HG03135 (cell line): Measurements from ENCODE around the gene HDDC2.
"Not testable (repeated sequence)": the region's sequence is repeated elsewhere in the genome, so short reads cannot be mapped to it uniquely, and the experiment has no call there.

Source experiments
- ATAC-seq: cut with Tn5 transposase; IDR thresholded peaks from one replicate; pipeline ENCODE4 v1.9.1; 2021; ENCODE audit warnings: mild to moderate bottlenecking, moderate library complexity; ENCODE audit not compliant: unreplicated experiment

Gene HDDC2

DNA sequence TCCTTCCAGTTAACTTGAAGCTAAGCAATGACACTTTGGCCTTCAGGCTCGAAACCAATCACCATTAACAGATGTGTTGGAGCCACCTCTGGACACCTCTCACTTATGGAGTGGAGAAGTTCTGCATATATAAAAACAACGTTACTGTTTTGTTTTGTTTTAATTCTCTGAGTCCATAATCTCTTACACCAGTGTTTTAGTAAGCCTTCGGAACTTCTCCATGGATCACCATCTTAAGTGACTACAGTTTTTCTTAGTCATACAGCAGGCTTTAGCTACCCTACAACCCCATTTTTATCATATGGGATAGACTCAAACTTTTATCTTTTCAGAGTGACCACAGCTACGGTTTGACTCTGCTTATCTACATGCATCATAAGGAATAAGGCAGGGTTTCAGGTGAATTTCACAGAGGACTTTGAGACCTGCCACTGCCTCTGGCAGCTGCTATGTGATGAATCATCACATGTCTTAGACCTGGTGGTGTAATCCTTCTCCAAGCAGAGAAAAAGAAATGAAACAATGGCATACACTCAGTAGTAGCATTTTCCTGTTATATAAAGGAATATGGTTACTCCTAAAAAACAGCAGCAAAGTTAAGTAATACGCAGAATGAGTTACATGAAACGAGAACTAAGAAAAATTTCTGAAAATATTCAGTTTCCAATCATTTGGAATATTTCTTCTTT, 5.5 kb upstream of the HDDC2 start:
- ATAC-seq: no peak

DNA sequence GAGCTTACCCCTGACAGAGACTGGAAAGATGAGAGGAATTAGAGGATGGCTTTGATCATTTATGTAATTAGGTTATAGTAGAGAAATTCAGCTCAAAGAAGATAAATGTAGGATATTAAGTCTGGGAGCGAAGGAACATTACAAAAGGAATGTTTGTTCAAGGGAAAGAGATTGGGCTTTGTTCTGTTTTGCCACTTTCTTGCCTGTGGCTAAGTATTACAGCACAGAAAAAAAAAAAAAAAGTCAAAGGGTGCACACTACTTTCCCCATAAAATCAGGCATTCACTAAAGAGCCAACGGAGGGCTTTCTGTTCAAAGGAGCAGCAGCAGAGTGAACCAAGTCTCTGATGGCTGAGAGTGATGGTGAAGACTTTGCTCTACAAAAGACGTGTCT, 5.0 kb upstream of the HDDC2 start:
- no peak for ATAC-seq

DNA sequence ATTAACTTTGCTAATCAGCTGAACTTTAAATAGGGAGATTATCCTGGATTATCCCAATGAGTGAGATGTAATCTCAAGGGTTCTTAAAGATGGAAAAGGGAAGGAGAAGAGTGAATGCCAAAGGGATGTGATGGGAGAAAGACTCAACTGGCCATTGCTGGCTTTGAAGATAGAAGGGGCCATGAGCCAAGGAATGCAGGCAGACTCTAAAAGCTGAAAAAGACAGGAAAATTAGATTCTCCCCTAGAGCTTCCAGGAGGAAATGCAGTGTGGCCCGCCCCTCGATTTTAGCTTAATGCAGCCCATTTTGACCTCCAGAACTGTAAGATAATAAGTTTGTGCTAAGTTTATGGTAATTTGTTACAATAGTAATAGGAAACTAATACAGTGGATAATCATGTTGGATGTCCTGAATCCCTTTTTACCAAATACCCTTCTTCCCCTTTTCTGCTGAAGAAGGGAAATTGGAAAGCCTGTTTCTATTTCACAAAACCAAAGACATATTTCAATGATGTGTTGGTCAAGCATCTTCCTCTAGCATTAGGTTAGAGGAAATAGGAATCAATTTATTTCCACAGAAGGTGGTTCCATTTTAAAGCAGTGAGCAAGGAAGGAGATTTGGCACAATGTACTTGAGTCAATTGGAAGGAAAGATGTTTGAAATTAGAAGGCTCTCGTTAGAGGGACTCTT, 3.3 kb upstream of the HDDC2 start:
- ATAC-seq: no peak

DNA sequence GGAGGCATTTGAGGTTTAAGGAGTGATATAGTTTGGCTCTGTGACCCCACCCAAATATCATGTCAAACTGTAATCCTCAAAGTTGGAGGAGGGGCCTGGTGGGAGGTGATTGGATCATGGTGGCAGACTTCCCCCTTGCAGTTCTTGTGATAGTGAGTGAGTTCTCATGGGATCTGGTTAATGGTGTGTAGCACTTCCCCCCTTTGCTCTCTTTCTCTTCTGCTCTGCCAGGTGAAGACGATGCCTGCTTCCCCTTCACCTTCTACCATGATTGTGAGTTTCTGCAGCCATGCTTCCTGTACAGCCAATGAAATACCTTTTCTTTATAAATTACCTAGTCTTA, 1.7 kb upstream of the HDDC2 start:
- ATAC-seq: no peak

DNA sequence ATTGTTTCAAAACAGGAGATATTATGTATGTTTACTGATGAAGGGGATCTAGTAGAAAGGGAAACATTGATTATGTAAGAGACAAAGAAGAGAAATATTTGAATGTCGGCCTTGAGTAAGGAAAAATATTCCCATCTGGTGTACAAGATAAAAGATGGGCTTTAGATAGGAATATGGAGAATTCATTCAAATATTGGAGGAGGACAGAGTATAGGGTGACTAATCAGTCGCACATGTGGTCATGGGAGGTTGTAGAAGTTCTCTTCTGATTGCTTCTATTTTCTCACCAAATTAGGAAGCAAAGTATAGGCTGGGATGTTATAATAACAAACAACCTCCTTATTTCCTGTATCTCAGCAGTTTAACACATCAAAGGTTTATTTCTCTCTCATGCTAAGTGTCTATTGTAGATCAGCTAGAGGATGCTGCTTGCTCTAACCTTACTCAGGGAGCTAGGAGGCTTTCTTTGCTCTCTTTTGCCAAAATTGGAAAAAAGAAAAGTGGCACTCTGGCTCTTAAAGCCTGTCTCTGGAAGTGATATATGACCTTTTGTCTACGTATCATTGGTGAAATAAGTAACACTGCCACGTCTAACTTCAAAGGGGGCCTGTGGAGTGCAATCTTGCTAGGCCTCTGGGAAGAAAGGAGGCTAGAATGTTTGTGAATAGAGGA, 1.2 kb upstream of the HDDC2 start:
- ATAC-seq: no peak

DNA sequence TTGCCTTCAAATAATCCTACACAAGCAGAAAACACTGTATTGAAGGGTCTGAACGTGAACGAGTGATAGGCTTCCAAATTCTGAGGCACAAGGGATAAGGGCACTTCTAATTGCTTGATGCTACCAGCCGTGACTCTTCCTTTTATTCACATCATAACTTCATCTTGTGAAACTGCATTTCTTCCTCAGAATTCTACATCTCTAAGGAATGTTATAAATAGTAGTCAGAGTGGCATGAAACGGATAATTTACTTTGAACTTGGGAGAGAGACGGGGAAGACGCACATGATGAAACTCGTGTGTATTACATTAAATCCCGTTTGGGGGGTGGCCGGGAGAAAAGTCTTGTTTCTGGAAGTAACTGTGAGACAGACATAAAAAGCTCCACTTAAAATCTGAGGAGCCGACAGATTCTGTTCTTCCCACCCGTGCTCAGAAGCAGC, 754 bp downstream of the HDDC2 start:
- ATAC-seq: no peak

DNA sequence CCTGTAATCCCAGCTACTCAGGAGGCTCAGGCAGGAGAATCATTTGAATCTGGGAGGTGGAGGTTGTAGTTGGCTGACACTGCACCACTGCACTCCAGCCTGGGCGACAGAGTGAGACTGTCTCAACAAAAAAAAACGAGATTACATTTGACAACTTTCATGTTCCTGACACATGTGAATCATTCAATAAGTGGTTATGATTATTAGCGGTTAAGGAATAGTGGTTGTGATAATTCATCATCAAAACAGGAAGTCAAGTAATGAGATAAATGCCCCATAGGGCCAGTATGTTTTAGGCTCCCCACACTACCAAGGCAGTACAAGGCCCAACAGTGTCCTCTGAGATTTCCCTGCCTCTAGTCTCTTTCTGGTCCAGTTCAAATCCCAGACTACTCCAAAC, 2.5 kb downstream of the HDDC2 start:
- ATAC-seq: no peak

DNA sequence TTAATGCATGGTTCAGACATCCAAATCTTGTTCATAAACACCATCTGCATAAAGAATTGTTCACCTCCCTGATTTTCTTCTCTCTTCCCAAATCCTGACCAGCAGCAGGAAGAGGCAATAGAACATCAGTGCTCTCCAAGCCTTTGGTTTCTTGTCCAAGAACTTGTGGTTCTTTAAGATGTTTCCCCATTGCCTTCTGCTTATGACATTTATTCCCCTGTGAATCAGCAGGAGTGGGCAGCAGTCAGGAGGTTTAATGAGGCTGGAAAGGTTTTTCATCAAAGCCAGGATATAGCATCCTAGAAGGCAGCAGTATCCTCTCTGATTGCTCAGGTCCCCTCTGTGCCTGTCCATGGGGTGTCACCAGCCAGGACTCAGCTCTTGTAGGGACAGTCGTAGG, 5.3 kb downstream of the HDDC2 start:
- no peak for ATAC-seq

DNA sequence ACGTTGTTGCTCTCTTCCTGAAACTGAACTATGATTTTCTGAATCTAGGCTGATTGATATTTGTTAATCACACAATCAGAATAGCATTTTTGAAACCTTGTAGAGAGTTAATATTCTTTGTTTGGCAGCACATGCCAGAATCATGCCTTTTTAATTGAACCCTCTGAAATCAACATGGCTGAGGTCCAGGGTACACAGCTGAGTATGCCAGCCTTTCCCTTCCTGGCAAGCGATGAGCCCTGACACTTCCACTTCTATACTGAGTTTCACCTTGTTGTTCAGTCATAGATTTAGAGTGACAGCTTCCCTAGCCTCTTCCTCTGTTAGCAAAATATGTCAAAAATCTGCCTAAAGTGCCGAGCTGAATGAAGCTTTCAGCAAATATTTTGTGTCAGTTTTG, 6.8 kb downstream of the HDDC2 start:
- no peak for ATAC-seq

DNA sequence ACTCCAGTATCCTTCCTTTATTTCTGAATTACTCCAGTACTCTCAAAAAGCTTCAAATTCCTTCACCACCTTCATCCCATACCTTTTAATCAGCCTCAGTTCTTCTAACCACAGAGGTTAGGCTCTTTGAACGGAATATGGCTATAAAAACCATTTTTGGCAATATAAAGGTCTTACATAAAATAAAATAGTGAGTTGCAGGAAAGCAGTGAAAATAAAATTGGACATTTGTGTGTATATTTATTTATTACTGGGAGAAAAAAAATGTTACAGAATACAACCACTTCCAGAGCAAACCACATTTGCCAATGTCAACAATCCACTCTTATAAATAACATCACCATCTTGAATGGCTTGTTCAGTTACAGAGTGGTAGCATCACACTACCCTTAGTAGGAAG, 7.7 kb downstream of the HDDC2 start:
- no peak for ATAC-seq

DNA sequence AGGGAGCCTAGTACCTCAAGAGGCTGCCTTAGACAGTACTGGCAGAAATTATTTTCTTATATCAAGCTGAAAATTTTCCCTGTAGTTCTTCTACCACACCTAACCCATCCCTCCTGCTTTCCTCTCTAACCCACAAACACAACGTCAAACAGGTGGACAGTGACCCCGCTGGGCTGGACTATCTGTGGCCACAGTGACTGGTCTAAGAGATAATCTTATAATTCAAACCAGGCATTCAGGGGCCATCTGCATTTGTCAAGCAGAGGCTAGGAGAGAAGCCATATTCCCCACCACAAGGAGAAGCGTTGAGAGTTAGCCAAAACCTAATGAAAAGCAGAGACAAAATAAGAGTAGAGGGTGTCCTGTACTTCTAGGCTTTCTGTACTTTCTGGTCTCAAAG, 8.2 kb downstream of the HDDC2 start:
- no peak for ATAC-seq

DNA sequence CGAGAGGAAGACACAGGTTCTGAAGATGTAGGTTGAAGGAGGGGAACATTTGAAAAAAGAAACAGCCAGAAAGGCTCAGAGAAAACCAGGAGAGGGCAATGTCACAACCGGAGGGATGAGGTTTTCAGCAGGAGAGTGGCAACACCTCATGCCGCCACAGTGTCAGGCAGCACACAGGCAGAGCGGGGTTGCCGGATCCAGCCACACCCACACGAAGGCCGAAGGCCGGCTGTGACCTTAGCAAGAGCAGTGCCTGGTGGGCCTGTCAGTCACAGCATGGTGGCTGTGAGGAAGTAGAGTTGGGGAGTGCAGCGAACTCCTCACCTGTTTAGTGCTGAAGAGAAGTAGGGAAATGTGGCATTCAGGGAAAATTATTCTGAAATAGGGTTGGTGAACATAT, 14.0 kb downstream of the HDDC2 start:
- no peak for ATAC-seq

DNA sequence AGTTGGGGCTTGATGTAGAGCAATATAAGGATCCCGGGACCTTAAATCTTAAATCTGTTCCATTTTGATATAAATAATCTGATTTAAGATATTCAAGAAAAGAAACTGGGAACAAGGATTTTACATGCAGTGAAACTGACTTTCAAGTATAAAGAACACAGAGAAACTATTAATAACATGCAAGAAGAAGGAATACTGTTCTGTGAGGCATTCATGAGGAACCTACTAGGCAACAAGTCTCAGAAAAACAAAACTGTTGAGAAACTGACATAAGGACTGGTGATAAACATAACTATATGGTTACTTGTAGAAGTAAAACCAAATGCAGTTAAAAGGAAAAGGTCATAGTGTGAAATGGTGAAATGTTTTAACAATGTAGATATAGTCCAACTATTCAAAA, 15.8 kb downstream of the HDDC2 start:
- no peak for ATAC-seq

DNA sequence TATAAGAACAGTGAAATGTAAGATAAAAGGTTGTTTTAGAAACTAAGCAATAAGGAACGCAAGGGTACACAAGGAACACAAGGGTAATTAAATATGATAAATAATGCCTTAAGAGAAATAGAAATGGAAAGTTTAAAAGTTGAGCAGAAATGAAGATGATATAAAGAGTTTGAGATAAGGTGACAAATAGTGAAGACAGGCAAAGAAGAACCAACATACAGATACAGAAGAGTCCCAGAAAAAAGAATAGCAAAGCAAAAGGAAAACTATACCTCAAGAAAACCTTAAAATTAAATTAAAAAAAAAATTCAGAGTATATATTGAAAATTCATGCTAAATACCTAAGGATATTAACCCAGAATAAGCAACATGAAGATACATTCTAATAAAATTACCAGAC, 16.4 kb downstream of the HDDC2 start:
- ATAC-seq: no peak

DNA sequence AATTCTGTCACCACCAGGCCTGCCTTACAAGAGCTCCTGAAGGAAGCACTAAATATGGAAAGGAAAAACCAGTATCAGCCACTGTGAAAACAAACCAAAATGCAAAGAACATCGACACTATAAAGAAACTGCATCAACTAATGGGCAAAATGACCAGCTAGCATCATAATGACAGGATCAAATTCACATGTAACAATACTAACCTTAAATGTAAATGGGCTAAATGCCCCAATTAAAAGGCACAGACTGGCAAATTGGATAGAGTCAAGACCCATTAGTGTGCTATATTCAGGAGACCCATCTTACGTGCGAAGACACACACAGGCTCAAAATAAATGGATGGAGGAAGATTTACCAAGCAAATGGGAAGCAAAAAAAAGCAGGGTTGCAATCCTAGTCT, 19.3 kb downstream of the HDDC2 start:
- not testable (repeated sequence) for ATAC-seq

DNA sequence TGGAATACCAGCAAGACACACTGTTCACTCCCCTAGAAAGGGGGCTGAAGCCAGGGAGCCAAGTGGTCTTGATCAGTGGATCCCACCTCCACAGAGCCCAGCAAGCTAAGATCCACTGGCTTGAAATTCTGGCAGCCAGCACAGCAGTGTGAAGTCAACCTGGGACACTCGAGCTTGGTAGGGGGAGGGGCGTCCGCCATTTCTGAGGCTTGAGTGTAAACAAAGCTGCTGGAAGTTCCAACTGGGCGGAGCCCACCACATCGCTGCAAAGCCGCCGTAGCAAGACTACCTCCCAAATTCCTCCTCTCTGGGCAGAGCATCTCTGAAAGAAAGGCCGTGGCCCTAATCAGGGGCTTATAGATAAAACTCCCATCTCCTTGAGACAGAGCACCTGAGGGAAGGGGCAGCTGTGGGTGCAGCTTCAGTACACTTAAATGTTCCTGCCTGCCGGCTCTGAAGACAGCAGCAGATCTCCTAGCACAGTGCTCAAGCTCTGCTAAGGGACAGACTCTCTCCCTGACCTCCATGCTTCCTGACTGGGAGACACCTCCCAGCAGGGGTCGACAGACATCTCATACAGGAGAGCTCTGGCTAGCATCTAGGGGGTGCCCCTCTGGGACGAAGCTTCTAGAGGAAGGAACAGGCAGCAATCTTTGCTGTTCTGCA, 21.3 kb downstream of the HDDC2 start:
- not testable (repeated sequence) for ATAC-seq

DNA sequence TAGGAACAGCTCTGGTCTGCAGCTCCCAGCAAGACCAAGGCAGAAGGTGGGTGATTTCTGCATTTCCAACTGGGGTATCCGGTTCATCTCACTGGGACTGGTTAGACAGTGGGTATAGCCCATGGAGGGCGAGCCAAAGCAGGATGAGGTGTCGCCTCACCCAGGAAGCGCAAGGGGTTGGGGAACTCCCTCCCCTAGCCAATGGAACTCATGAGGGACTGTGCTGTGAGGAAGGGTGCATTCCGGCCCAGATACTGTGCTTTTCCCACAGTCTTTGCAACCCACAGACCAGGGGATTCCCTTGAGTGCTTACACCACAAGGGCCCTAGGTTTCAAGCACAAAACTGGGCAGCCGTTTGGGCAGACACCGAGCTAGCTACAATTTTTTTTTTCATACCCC, 21.8 kb downstream of the HDDC2 start:
- ATAC-seq: no peak

DNA sequence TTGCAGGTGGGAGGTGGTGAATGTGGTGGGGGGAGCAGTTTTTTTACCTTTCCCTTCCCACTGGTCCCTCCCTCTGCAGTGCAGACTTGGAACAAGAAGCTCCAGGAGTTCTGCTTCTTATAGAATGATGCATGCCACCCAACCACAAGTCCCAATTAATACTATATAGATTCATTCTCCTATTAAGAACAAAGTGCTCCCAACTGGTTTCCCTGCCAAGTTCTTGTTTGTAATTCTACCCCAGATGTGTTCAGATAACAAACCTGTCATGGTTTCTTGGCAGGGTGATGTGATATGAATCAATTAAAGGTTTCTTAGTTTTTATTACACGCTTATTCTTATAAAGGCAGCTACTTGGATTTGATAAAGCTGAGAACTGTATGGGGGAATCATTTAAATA, 23.9 kb downstream of the HDDC2 start:
- ATAC-seq: no peak

DNA sequence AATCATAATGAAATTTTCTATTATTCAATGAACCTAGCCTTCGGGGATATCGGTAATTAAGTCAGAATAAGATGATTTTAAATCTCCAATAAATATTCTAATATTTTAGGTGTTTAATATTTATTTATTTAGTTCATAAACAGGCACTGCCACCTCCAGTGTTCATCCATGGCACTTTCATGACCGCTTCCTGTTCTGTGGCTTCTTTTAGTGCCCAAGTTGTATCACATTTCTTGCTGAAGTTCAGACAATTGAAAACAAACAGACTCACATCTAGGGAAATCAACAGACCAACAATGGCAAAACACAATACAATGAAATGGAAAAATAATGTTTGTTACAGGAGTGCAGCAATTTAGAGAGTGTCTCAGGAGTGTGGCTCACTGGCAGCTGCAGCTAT, 26.0 kb downstream of the HDDC2 start:
- no peak for ATAC-seq

DNA sequence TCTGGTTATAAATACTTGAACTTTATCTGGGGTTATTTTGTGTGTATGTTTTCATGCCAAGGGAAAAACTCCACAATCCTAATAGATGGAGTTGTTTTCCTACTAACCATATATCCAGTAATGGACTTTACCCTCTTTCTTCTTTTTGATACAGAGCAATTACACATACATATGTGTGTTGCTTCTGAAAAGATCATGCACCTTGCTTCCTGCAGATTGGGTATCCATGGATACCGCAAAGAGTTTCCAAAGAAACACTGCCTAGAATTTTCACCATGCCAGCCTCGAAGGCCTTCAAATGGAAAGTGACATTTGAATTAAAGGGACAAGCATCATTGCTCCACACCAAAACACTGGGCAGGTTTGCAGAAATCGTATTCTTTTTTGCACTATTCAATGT, 26.8 kb downstream of the HDDC2 start:
- ATAC-seq: no peak

DNA sequence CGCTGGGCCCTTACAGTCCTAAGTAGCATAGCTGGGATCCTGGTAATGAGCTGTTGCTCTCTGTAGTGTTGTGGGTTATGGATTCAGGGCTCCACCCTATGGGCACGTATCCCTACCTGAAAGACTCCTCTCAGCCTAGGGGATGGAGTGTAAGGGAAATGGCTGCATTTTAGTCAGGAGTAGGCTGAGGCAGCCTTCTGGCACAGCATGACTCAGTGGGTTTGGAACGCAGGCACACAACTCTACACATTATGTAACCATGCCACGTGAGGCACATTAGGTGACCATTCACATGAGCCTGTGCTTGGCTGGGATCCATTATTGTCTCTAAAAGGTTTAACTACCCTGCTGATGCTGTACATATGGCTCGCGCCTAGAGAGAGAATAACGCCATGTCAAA, 27.8 kb downstream of the HDDC2 start:
- no peak for ATAC-seq

DNA sequence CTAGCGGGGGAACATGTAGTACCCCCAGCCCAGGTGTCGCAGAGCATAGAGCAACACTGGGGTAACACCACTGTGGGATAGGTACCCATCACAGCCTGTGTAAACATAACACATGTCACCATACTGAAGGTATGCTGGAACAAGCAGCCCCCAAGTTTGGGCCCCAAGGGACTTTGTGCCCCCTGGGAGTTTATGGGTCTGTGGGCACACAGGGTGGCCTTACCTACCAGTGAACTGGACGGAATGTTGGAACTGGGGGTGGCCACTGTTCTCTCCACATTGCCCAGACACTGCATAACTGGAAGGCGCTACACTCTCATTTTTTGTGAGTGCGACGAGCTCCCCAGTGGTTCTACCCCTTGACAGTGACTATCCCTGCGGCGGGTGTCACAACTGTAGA, 28.5 kb downstream of the HDDC2 start:
- no peak for ATAC-seq
